Liver (tissue), 9 donors: ENCODE results near the gene PTPA. TPM values are rescaled to one million over a fixed set of nuclear protein-coding genes. Genes with fewer than 3 reads are reported as not detected.

Experiments used
- DNase-seq: peaks from one replicate; pipeline ENCODE4 v3.0.0-alpha.2; 2017; ENCODE audit warnings: low spot score
- H3K27ac ChIP-seq, 2 donors: one replicate each; pipeline ENCODE4 v1.7.0; 2013; ENCODE audit warnings: inconsistent platforms in 2 of 2, low read length in 2 of 2, control low read depth in 1 of 2, low read depth in 1 of 2, mild to moderate bottlenecking in 1 of 2
- H3K27me3 ChIP-seq, 4 donors: one replicate each; pipeline versions ENCODE4 v1.6.1 to v1.7.0; 2013; ENCODE audit warnings: low read length in 3 of 4, inconsistent platforms in 1 of 4, mild to moderate bottlenecking in 1 of 4, moderate library complexity in 1 of 4; ENCODE audit not compliant: control insufficient read depth in 4 of 4, insufficient read depth in 4 of 4
- H3K36me3 ChIP-seq, 4 donors: one replicate each; pipeline versions ENCODE4 v1.6.1 to v1.7.0; 2013; ENCODE audit warnings: low read length in 3 of 4, mild to moderate bottlenecking in 3 of 4, low read depth in 1 of 4, moderate library complexity in 1 of 4; ENCODE audit not compliant: control insufficient read depth in 4 of 4, insufficient read depth in 3 of 4
- H3K4me1 ChIP-seq, 4 donors: one replicate each; pipeline versions ENCODE4 v1.6.1 to v1.7.0; 2013; ENCODE audit warnings: low read length in 3 of 4, mild to moderate bottlenecking in 3 of 4, moderate library complexity in 1 of 4; ENCODE audit not compliant: control insufficient read depth in 4 of 4, insufficient read depth in 4 of 4
- H3K4me3 ChIP-seq, 3 donors: one replicate each; pipeline versions ENCODE4 v1.6.1 to v1.7.0; 2013; ENCODE audit warnings: low read length in 3 of 3, control low read depth in 1 of 3, low read depth in 1 of 3, mild to moderate bottlenecking in 1 of 3
- H3K9ac ChIP-seq, 2 donors: one replicate each; pipeline ENCODE4 v1.7.0; 2013; ENCODE audit warnings: low read length in 2 of 2, mild to moderate bottlenecking in 2 of 2, moderate library complexity in 2 of 2, control low read depth in 1 of 2, low read depth in 1 of 2
- H3K9me3 ChIP-seq, 4 donors: one replicate each; pipeline versions ENCODE4 v1.6.1 to v1.7.0; 2013; ENCODE audit warnings: low read length in 3 of 4; ENCODE audit not compliant: control insufficient read depth in 4 of 4
- EGR1 ChIP-seq, 2 donors: IDR thresholded peaks; 2 replicates each; pipeline ENCODE4 v1.6.1; 2016 to 2018; ENCODE audit warnings: antibody characterized with exemption in 2 of 2, low read depth in 2 of 2
- FOXA1 ChIP-seq: IDR thresholded peaks from 2 replicates; pipeline ENCODE4 v1.6.1; 2016; ENCODE audit warnings: antibody characterized with exemption
- FOXA2 ChIP-seq: IDR thresholded peaks from 2 replicates; pipeline ENCODE4 v1.6.1; 2016; ENCODE audit warnings: antibody characterized with exemption
- GABPA ChIP-seq, 2 donors: IDR thresholded peaks in 1 of 2; conservative IDR thresholded peaks in 1 of 2; 2 replicates each; pipeline ENCODE4 v1.6.1; 2016; ENCODE audit warnings: antibody characterized with exemption in 2 of 2, mild to moderate bottlenecking in 1 of 2, moderate library complexity in 1 of 2
- HNF4A ChIP-seq, 2 donors: conservative IDR thresholded peaks; 2 replicates each; pipeline ENCODE4 v1.6.1; 2016; ENCODE audit warnings: antibody characterized with exemption in 2 of 2, mild to moderate bottlenecking in 2 of 2
- HNF4G ChIP-seq: IDR thresholded peaks from 2 replicates; pipeline ENCODE4 v1.6.1; 2016; ENCODE audit warnings: antibody characterized with exemption
- JUND ChIP-seq, 2 donors: IDR thresholded peaks; 2 replicates each; pipeline ENCODE4 v1.6.1; 2016; ENCODE audit warnings: antibody characterized with exemption in 2 of 2
- NR2F2 ChIP-seq: IDR thresholded peaks from 2 replicates; pipeline ENCODE4 v1.6.1; 2016; ENCODE audit warnings: antibody characterized with exemption
- RXRA ChIP-seq, 2 donors: IDR thresholded peaks; 2 replicates each; pipeline ENCODE4 v1.6.1; 2017 to 2018; ENCODE audit warnings: antibody characterized with exemption in 2 of 2, mild to moderate bottlenecking in 1 of 2
- TAF1 ChIP-seq: conservative IDR thresholded peaks from 2 replicates; pipeline ENCODE4 v1.6.1; 2016; ENCODE audit warnings: antibody characterized with exemption, mild to moderate bottlenecking
- YY1 ChIP-seq: IDR thresholded peaks from 2 replicates; pipeline ENCODE4 v1.6.1; 2016; ENCODE audit warnings: antibody characterized with exemption, mild to moderate bottlenecking
- WGBS: extraction: QIAGEN DNeasy Blood & Tissue Kit; methylation state at CpG from one replicate; pipeline ENCODE4 v1.1.7; 2013; 5-methylcytosine and 5-hydroxymethylcytosine counted together
- polyA plus RNA-seq, 2 donors: library from polyadenylated mRNA; stranded (reverse) in 1 of 2; unstranded in 1 of 2; fragments of 200-250 nt in 1 of 2; fragments of >200 nt in 1 of 2; fragmentation: Nextera tagmentation in 1 of 2; extraction: Ambion mirVana in 1 of 2; gene quantifications; one replicate each; pipeline versions ENCODE4 v1.2.1 to v1.2.3, GENCODE V29; 2013 to 2015
- total RNA-seq, 2 donors: library from RNA; depleted of rRNA; stranded (reverse); fragments of >200 nt; gene quantifications; one replicate each; pipeline ENCODE4 v1.2.3, GENCODE V29; 2014
- TF ChIP-seq, protein P1 (sequence below): IDR thresholded peaks from 2 replicates; pipeline ENCODE4 v1.6.1; 2016; ENCODE audit warnings: antibody characterized with exemption
- TF ChIP-seq, protein P2 (sequence below): IDR thresholded peaks from 2 replicates; pipeline ENCODE4 v1.6.1; 2016; ENCODE audit warnings: antibody characterized with exemption
- TF ChIP-seq, protein P3 (sequence below): fragments of 150-350 bp; IDR thresholded peaks from 2 replicates; pipeline ENCODE4 v1.5.1; 2017; ENCODE audit warnings: improper control_type of control experiment, low read depth, low read length; ENCODE audit not compliant: missing input control
- TF ChIP-seq, protein P4 (sequence below): IDR thresholded peaks from 2 replicates; pipeline ENCODE4 v1.6.1; 2016; ENCODE audit warnings: antibody characterized with exemption
- TF ChIP-seq, protein P5 (sequence below): IDR thresholded peaks from 2 replicates; pipeline ENCODE4 v1.6.1; 2016; ENCODE audit warnings: antibody characterized with exemption, mild to moderate bottlenecking
- donor health status: healthy.
- donor health status: healthy.
- donor health status: healthy.
- donor health status: healthy.
- donor health status: healthy.

Gene PTPA
- total and polyA plus RNA-seq, 4 donors = 27.6 to 66.0 (median 38.4) TPM

DNA sequence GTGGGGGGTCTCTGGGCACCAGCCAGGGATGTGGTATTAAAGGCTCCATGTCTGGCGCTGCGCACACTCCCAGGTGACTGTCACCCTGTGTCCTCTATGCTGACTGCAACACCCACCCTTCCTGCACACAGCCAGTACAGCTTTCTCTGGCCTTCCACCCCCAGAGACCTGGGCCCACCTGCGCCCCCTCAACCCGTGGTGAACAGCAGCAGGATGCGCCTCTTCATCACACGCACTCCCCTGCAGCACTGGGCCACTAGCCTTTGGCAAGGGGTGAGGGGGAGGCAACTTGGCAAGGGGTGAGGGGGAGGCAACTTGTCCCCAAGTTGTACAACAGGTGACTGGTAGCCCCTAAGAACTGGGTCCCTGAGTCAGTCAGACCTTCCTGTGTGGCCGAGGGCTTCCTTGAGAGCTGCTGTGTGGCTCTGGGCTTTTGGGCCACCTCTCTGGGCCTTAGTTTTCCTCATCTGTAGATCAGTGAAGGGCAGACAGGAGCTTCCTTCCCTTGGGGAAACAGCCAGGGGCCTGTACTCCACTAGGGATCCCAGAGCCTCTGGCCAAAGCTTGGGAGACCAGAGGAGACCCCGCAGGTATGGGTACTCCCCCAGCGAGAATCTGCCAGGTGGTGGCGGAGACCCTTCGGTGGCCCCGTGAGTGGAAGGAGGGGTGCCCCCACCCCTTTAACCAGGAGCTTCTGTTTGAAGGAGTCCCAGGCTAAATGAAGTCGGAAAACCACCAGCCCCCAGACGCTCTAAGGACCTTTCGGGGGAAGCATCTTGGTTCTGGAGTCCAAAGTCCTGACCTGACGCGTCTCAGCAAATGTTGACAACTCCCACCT is 5.1 kb upstream of the PTPA start:
- TF ChIP-seq HNF4A (conservative IDR thresholded peaks at IDR 0.05) (no peak), RXRA (IDR thresholded peaks at IDR 0.05) (no peak), NR2F2 (no peak), FOXA2 (no peak), YY1 (no peak), HNF4G (no peak), GABPA (IDR thresholded peaks at IDR 0.05 in 1 of 2, conservative IDR thresholded peaks at IDR 0.05 in 1 of 2) (no peak), TAF1 (no peak), FOXA1 (no peak), EGR1 (IDR thresholded peaks at IDR 0.05; ENCODE audit: low read depth in 2 of 2) (no peak)
- TF ChIP-seq, protein P1, sequence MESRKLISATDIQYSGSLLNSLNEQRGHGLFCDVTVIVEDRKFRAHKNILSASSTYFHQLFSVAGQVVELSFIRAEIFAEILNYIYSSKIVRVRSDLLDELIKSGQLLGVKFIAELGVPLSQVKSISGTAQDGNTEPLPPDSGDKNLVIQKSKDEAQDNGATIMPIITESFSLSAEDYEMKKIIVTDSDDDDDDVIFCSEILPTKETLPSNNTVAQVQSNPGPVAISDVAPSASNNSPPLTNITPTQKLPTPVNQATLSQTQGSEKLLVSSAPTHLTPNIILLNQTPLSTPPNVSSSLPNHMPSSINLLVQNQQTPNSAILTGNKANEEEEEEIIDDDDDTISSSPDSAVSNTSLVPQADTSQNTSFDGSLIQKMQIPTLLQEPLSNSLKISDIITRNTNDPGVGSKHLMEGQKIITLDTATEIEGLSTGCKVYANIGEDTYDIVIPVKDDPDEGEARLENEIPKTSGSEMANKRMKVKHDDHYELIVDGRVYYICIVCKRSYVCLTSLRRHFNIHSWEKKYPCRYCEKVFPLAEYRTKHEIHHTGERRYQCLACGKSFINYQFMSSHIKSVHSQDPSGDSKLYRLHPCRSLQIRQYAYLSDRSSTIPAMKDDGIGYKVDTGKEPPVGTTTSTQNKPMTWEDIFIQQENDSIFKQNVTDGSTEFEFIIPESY = no peak
- TF ChIP-seq, protein P2, sequence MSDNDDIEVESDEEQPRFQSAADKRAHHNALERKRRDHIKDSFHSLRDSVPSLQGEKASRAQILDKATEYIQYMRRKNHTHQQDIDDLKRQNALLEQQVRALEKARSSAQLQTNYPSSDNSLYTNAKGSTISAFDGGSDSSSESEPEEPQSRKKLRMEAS = no peak
- TF ChIP-seq, protein P3, sequence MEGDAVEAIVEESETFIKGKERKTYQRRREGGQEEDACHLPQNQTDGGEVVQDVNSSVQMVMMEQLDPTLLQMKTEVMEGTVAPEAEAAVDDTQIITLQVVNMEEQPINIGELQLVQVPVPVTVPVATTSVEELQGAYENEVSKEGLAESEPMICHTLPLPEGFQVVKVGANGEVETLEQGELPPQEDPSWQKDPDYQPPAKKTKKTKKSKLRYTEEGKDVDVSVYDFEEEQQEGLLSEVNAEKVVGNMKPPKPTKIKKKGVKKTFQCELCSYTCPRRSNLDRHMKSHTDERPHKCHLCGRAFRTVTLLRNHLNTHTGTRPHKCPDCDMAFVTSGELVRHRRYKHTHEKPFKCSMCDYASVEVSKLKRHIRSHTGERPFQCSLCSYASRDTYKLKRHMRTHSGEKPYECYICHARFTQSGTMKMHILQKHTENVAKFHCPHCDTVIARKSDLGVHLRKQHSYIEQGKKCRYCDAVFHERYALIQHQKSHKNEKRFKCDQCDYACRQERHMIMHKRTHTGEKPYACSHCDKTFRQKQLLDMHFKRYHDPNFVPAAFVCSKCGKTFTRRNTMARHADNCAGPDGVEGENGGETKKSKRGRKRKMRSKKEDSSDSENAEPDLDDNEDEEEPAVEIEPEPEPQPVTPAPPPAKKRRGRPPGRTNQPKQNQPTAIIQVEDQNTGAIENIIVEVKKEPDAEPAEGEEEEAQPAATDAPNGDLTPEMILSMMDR = no peak
- TF ChIP-seq, protein P4, sequence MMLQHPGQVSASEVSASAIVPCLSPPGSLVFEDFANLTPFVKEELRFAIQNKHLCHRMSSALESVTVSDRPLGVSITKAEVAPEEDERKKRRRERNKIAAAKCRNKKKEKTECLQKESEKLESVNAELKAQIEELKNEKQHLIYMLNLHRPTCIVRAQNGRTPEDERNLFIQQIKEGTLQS = no peak
- H3K9ac ChIP-seq = no peak overlapping the region
- peaks cover 4 to 26% (median 15%) of the 10 kb centered on the region in 4 donors for H3K36me3 ChIP-seq
- H3K27me3 ChIP-seq = no peaks in the 10 kb centered on the region
- no peak overlapping the region for H3K4me3 ChIP-seq
- H3K4me1 ChIP-seq = peaks cover 2 to 17% (median 14%) of the 10 kb centered on the region in 4 donors
- no peaks in the 10 kb centered on the region for H3K9me3 ChIP-seq
- DNase-seq = no peak
- H3K27ac ChIP-seq = no peak overlapping the region
- WGBS = 96% methylated on average over 17 of the region's 17 CpGs

DNA sequence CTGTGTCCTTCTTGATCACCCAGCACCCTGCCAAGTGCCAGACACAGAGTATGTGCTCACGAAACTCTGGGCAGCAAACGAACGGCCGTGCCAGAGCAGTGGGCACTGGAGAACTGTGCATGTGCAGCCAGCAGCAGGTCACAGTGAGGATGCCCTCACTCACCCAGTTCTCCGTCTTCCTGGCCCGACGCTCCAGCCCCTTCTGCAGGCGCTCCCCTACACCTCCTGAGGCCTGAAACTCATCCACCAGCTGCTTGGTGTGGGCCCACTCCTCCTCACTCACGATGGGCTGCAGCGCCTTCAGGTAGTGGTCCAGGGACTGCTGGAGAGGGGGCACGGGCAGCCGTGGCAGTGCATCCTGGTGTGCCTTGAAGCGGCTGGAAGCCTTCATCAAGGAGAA is 3.6 kb upstream of the PTPA start:
- WGBS = 92% methylated on average over 13 of the region's 13 CpGs
- Histone ChIP-seq H3K9me3 (no peaks in the 10 kb centered on the region), H3K27ac (no peak overlapping the region), H3K4me3 (no peak overlapping the region), H3K36me3 (peaks cover 2 to 17% (median 8%) of the 10 kb centered on the region in 4 donors), H3K27me3 (no peaks in the 10 kb centered on the region), H3K9ac (no peak overlapping the region), H3K4me1 (peaks cover 2 to 26% (median 20%) of the 10 kb centered on the region in 4 donors)
- no peak for DNase-seq
- TF ChIP-seq EGR1 (IDR thresholded peaks at IDR 0.05; ENCODE audit: low read depth in 2 of 2) (no peak), JUND (IDR thresholded peaks at IDR 0.05) (no peak), HNF4G (no peak), NR2F2 (no peak)
- TF ChIP-seq, protein P3 = no peak
- TF ChIP-seq, protein P5, sequence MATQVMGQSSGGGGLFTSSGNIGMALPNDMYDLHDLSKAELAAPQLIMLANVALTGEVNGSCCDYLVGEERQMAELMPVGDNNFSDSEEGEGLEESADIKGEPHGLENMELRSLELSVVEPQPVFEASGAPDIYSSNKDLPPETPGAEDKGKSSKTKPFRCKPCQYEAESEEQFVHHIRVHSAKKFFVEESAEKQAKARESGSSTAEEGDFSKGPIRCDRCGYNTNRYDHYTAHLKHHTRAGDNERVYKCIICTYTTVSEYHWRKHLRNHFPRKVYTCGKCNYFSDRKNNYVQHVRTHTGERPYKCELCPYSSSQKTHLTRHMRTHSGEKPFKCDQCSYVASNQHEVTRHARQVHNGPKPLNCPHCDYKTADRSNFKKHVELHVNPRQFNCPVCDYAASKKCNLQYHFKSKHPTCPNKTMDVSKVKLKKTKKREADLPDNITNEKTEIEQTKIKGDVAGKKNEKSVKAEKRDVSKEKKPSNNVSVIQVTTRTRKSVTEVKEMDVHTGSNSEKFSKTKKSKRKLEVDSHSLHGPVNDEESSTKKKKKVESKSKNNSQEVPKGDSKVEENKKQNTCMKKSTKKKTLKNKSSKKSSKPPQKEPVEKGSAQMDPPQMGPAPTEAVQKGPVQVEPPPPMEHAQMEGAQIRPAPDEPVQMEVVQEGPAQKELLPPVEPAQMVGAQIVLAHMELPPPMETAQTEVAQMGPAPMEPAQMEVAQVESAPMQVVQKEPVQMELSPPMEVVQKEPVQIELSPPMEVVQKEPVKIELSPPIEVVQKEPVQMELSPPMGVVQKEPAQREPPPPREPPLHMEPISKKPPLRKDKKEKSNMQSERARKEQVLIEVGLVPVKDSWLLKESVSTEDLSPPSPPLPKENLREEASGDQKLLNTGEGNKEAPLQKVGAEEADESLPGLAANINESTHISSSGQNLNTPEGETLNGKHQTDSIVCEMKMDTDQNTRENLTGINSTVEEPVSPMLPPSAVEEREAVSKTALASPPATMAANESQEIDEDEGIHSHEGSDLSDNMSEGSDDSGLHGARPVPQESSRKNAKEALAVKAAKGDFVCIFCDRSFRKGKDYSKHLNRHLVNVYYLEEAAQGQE = no peak
- TF ChIP-seq, protein P2 = no peak
